ENCODE results near the gene SIGLEC9. TPM values are rescaled to one million over a fixed set of nuclear protein-coding genes. Genes with fewer than 3 reads are reported as not detected.

SIGLEC9 gene
- total RNA-seq, 1 experiment from 2014 or later, result not detected

- no peak overlapping the region for H3K4me2 ChIP-seq (ENCODE audit: low read length)
- H3K4me1 ChIP-seq (ENCODE audit: control insufficient read depth in 1 of 2, insufficient read depth in 2 of 2, low read length in 2 of 2), result peaks cover 0 to 6% of the 10 kb centered on the region in 2 experiments; a peak in 1 of 4 replicates
- H3K27me3 ChIP-seq (ENCODE audit: insufficient read depth, low read length), result no peaks in the 10 kb centered on the region
- H4K20me1 ChIP-seq (ENCODE audit: insufficient read depth), result no peaks in the 10 kb centered on the region
- no TSS peak for BruUV-seq (replicated peaks)
- no peak overlapping the region for H3K9ac ChIP-seq (ENCODE audit: low read length)
- ATAC-seq (no peak), DNase-seq (ENCODE audit: low read depth, low spot score) (no peak)
- peaks cover 6 to 12% of the 10 kb centered on the region in 2 experiments; a peak in 3 of 4 replicates for H3K36me3 ChIP-seq (ENCODE audit: control insufficient read depth in 1 of 2, insufficient read depth in 2 of 2, low read length in 2 of 2)
- intact Hi-C loops (cut with micrococcal nuclease), result loop anchor here (5.0 to 10.0 kb wide), 2 partner anchors 192 to 734 kb away; partner anchors contain the start of gene NAPSA
- RAD21 ChIA-PET (ENCODE audit: low non-redundant PET in 1 of 2, low total read pairs in 2 of 2, uncharacterized antibody in 2 of 2, unreplicated experiment in 2 of 2), result no interaction called here
- no peaks in the 10 kb centered on the region for H3K9me2 ChIP-seq (ENCODE audit: insufficient read depth)
- no peak overlapping the region for H2AFZ ChIP-seq (ENCODE audit: low read depth, low read length, poor library complexity, severe bottlenecking)
- no peaks in the 10 kb centered on the region for H3K9me3 ChIP-seq (ENCODE audit: control insufficient read depth in 1 of 2, insufficient read depth in 1 of 2, low read depth in 1 of 2, low read length in 2 of 2)
- POLR2A ChIA-PET, result no interaction called here
- TF ChIP-seq SP1 (IDR thresholded peaks at IDR 0.05; ENCODE audit: low read depth) (no peak), EZH2 (IDR thresholded peaks at IDR 0.05) (no peak)
- TF ChIP-seq, protein P1, sequence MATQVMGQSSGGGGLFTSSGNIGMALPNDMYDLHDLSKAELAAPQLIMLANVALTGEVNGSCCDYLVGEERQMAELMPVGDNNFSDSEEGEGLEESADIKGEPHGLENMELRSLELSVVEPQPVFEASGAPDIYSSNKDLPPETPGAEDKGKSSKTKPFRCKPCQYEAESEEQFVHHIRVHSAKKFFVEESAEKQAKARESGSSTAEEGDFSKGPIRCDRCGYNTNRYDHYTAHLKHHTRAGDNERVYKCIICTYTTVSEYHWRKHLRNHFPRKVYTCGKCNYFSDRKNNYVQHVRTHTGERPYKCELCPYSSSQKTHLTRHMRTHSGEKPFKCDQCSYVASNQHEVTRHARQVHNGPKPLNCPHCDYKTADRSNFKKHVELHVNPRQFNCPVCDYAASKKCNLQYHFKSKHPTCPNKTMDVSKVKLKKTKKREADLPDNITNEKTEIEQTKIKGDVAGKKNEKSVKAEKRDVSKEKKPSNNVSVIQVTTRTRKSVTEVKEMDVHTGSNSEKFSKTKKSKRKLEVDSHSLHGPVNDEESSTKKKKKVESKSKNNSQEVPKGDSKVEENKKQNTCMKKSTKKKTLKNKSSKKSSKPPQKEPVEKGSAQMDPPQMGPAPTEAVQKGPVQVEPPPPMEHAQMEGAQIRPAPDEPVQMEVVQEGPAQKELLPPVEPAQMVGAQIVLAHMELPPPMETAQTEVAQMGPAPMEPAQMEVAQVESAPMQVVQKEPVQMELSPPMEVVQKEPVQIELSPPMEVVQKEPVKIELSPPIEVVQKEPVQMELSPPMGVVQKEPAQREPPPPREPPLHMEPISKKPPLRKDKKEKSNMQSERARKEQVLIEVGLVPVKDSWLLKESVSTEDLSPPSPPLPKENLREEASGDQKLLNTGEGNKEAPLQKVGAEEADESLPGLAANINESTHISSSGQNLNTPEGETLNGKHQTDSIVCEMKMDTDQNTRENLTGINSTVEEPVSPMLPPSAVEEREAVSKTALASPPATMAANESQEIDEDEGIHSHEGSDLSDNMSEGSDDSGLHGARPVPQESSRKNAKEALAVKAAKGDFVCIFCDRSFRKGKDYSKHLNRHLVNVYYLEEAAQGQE (IDR thresholded peaks at IDR 0.05; ENCODE audit: low read depth), result no peak
- CTCF ChIA-PET, result no interaction called here
- H3K27ac ChIP-seq (ENCODE audit: low read depth, low read length), result no peak overlapping the region
- peaks cover 9% of the 10 kb centered on the region; the same call in 1 of the 2 replicates for H3K79me2 ChIP-seq (ENCODE audit: insufficient read depth, low read length)
- H3K4me3 ChIP-seq (replicated peaks in 1 of 2; ENCODE audit: low read depth in 1 of 2, low read length in 2 of 2), result no peak overlapping the region
These were observed 25.7 kb upstream of the SIGLEC9 start for GRCh38 chr19:51099047-51099382.

GRCh38 chr19:51100601-51101000 lies 24.1 kb upstream of the SIGLEC9 start:
- Histone ChIP-seq H3K79me2 (ENCODE audit: insufficient read depth, low read length) (peaks cover 22% of the 10 kb centered on the region), H3K36me3 (ENCODE audit: control insufficient read depth in 1 of 2, insufficient read depth in 2 of 2, low read length in 2 of 2) (peaks cover 6 to 16% of the 10 kb centered on the region in 2 experiments; a peak in 3 of 4 replicates), H3K27ac (ENCODE audit: low read depth, low read length) (no peak overlapping the region), H3K9me3 (ENCODE audit: control insufficient read depth in 1 of 2, insufficient read depth in 1 of 2, low read depth in 1 of 2, low read length in 2 of 2) (no peaks in the 10 kb centered on the region), H3K4me1 (ENCODE audit: control insufficient read depth in 1 of 2, insufficient read depth in 2 of 2, low read length in 2 of 2) (peaks cover 0 to 6% of the 10 kb centered on the region in 2 experiments; a peak in 1 of 4 replicates), H3K4me3 (replicated peaks in 1 of 2; ENCODE audit: low read depth in 1 of 2, low read length in 2 of 2) (no peak overlapping the region), H3K9ac (ENCODE audit: low read length) (no peak overlapping the region), H3K4me2 (ENCODE audit: low read length) (no peak overlapping the region), H2AFZ (ENCODE audit: low read depth, low read length, poor library complexity, severe bottlenecking) (no peak overlapping the region), H3K9me2 (ENCODE audit: insufficient read depth) (no peaks in the 10 kb centered on the region), H4K20me1 (ENCODE audit: insufficient read depth) (no peaks in the 10 kb centered on the region), H3K27me3 (ENCODE audit: insufficient read depth, low read length) (no peaks in the 10 kb centered on the region)
- no peak for ATAC-seq
- intact Hi-C loops (cut with micrococcal nuclease), result no loop called here
- ChIA-PET POLR2A (no interaction called here), RAD21 (ENCODE audit: low non-redundant PET in 1 of 2, low total read pairs in 2 of 2, uncharacterized antibody in 2 of 2, unreplicated experiment in 2 of 2) (no interaction called here), CTCF (interaction anchor here (1.3 kb wide), 1 partner anchor 79 kb away, joined by 3 read pairs; no protein-coding TSS in a partner anchor)
- no TSS peak for BruUV-seq (replicated peaks)
- DNase-seq (ENCODE audit: low read depth, low spot score), result no peak
- no peak for TF ChIP-seq RAD21 (IDR thresholded peaks at IDR 0.05; ENCODE audit: low read depth)
- no peak for TF ChIP-seq SIN3A (IDR thresholded peaks at IDR 0.05; ENCODE audit: low read depth)
- TF ChIP-seq FOSL1 (IDR thresholded peaks at IDR 0.05; ENCODE audit: low read depth), result no peak
- no peak for TF ChIP-seq CBX3 (IDR thresholded peaks at IDR 0.05; ENCODE audit: low read depth)
- TF ChIP-seq POLR2A (IDR thresholded peaks at IDR 0.05; ENCODE audit: borderline replicate concordance, extremely low read depth, insufficient read depth, insufficient read length), result no peak
- no peak for TF ChIP-seq CTCF (IDR thresholded peaks at IDR 0.05 in 2 of 3, conservative IDR thresholded peaks at IDR 0.05 in 1 of 3; ENCODE audit: borderline replicate concordance in 1 of 3, insufficient read depth in 1 of 3, low read depth in 2 of 3, low read length in 2 of 3)
- TF ChIP-seq, protein P2, sequence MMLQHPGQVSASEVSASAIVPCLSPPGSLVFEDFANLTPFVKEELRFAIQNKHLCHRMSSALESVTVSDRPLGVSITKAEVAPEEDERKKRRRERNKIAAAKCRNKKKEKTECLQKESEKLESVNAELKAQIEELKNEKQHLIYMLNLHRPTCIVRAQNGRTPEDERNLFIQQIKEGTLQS (IDR thresholded peaks at IDR 0.05), result no peak
- no peak for TF ChIP-seq ZFX (IDR thresholded peaks at IDR 0.05)
- TF ChIP-seq, protein P3, sequence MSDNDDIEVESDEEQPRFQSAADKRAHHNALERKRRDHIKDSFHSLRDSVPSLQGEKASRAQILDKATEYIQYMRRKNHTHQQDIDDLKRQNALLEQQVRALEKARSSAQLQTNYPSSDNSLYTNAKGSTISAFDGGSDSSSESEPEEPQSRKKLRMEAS (IDR thresholded peaks at IDR 0.05), result no peak
- no peak for TF ChIP-seq POLR2AphosphoS5 (IDR thresholded peaks at IDR 0.05; ENCODE audit: low read depth, low read length)

Data from HCT116 (cell line).